A673 (cell line): Measurements from ENCODE around the gene BEGAIN. TPM values are rescaled to one million over a fixed set of nuclear protein-coding genes. Genes with fewer than 3 reads are reported as not detected.

ENCODE experiments used
- Bru-seq: library from RNA; stranded (reverse); fragments of 400-500 nt; gene quantifications from one replicate; lab custom pipeline; 2021; lab: Mats Ljungman, UMichigan
- BruChase-seq, 2 experiments: library from RNA; stranded (reverse); fragments of 400-500 nt; gene quantifications; one replicate each; lab custom pipeline; 2021; lab: Mats Ljungman, UMichigan
- BruUV-seq: library from RNA; stranded (reverse); fragments of 400-500 nt; replicated peaks from 2 replicates; lab custom pipeline; 2021; lab: Mats Ljungman, UMichigan
- CTCF ChIA-PET: fragments of 300-600 bp; sonication (Branson Sonifier 250); formaldehyde crosslinking; loops from one replicate; lab custom pipeline; 2022; ENCODE audit warnings: antibody characterized with exemption; lab: Charles Lee
- POLR2A ChIA-PET: fragments of 300-600 bp; sonication (Branson Sonifier 250); formaldehyde crosslinking; loops from one replicate; lab custom pipeline; 2022; ENCODE audit warnings: antibody characterized with exemption; ENCODE audit not compliant: low non-redundant PET; lab: Charles Lee
- DNase-seq: peaks from one replicate; pipeline ENCODE4 v3.0.0-alpha.2; 2015; ENCODE audit warnings: low spot score
- H3K27ac ChIP-seq: fragments of 200-600 bp; sonication (generic); 2 replicates; pipeline ENCODE4 v1.5.1; 2016; ENCODE audit warnings: mixed run types, low read depth, mild to moderate bottlenecking, mixed read lengths, antibody characterized with exemption, low read length; ENCODE audit not compliant: poor library complexity, severe bottlenecking
- H3K27me3 ChIP-seq: fragments of 200-600 bp; sonication (generic); replicated peaks from 2 replicates; pipeline ENCODE4 v1.6.1; 2017; ENCODE audit warnings: mixed run types, low read depth, mild to moderate bottlenecking, mixed read lengths, antibody characterized with exemption, low read length; ENCODE audit not compliant: insufficient read depth, poor library complexity
- H3K36me3 ChIP-seq: fragments of 200-600 bp; sonication (generic); 2 replicates; pipeline ENCODE4 v1.6.1; 2016; ENCODE audit warnings: mixed run types, mild to moderate bottlenecking, mixed read lengths, antibody characterized with exemption, low read length; ENCODE audit not compliant: insufficient read depth, poor library complexity, severe bottlenecking
- H3K4me1 ChIP-seq: fragments of 200-600 bp; sonication (generic); 2 replicates; pipeline ENCODE4 v1.6.1; 2017; ENCODE audit warnings: mixed run types, mild to moderate bottlenecking, mixed read lengths, antibody characterized with exemption, low read length; ENCODE audit not compliant: insufficient read depth, poor library complexity, severe bottlenecking
- H3K4me3 ChIP-seq: fragments of 200-600 bp; sonication (generic); 2 replicates; pipeline ENCODE4 v1.5.1; 2016; ENCODE audit warnings: low read depth, mixed run types, mild to moderate bottlenecking, mixed read lengths, low read length; ENCODE audit not compliant: poor library complexity, severe bottlenecking
- H3K9me3 ChIP-seq: fragments of 200-600 bp; sonication (generic); 2 replicates; pipeline ENCODE4 v1.6.1; 2016; ENCODE audit warnings: mixed run types, low read depth, mild to moderate bottlenecking, mixed read lengths, antibody characterized with exemption, low read length; ENCODE audit not compliant: poor library complexity, severe bottlenecking
- EZH2 ChIP-seq: fragments of 200-600 bp; sonication (generic); IDR thresholded peaks from 2 replicates; pipeline ENCODE4 v1.6.1; 2017; ENCODE audit warnings: borderline replicate concordance, low read depth, mild to moderate bottlenecking, mixed read lengths, antibody characterized with exemption, low read length; ENCODE audit not compliant: poor library complexity, severe bottlenecking
- intact Hi-C: fragments of 100-400 bp; cut with micrococcal nuclease; formaldehyde crosslinking; loops from one replicate; pipeline ENCODE4 v1.10.0; 2022; ENCODE audit not compliant: unreplicated experiment
- long read RNA-seq: library from polyadenylated mRNA; stranded (forward); transcript quantifications from one replicate; pipeline ENCODE4 v2.0.0, GENCODE V29; 2022
- total RNA-seq: library from RNA; stranded (reverse); gene quantifications from 2 replicates; pipeline ENCODE4 v1.2.3, GENCODE V29; 2021
- TF ChIP-seq, protein P1 (sequence below): fragments of 300-800, 200-600 bp; sonication (generic); conservative IDR thresholded peaks from 2 replicates; pipeline ENCODE4 v1.5.1; 2017; ENCODE audit warnings: low read depth, mild to moderate bottlenecking, antibody characterized with exemption, low read length, moderate library complexity, mixed read lengths

BEGAIN gene, protein sequence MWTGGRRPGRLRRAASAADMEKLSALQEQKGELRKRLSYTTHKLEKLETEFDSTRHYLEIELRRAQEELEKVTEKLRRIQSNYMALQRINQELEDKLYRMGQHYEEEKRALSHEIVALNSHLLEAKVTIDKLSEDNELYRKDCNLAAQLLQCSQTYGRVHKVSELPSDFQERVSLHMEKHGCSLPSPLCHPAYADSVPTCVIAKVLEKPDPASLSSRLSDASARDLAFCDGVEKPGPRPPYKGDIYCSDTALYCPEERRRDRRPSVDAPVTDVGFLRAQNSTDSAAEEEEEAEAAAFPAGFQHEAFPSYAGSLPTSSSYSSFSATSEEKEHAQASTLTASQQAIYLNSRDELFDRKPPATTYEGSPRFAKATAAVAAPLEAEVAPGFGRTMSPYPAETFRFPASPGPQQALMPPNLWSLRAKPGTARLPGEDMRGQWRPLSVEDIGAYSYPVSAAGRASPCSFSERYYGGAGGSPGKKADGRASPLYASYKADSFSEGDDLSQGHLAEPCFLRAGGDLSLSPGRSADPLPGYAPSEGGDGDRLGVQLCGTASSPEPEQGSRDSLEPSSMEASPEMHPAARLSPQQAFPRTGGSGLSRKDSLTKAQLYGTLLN
- total RNA-seq (0.84 and 1.3 TPM in 2 replicates), Bru-seq, nascent RNA (percentile 16 among the genes with signal in this experiment), BruChase-seq, experiment 1, labeled RNA remaining after a 2-hour chase (percentile 26 among the genes with signal in this experiment), BruChase-seq, experiment 2, labeled RNA remaining after a 6-hour chase (percentile 33 among the genes with signal in this experiment)
- long read RNA-seq, partial matches to known transcripts: 0 of 1 reads
- long read RNA-seq, other reads (novel, unspliced or antisense): 1 of 1 reads

DNA sequence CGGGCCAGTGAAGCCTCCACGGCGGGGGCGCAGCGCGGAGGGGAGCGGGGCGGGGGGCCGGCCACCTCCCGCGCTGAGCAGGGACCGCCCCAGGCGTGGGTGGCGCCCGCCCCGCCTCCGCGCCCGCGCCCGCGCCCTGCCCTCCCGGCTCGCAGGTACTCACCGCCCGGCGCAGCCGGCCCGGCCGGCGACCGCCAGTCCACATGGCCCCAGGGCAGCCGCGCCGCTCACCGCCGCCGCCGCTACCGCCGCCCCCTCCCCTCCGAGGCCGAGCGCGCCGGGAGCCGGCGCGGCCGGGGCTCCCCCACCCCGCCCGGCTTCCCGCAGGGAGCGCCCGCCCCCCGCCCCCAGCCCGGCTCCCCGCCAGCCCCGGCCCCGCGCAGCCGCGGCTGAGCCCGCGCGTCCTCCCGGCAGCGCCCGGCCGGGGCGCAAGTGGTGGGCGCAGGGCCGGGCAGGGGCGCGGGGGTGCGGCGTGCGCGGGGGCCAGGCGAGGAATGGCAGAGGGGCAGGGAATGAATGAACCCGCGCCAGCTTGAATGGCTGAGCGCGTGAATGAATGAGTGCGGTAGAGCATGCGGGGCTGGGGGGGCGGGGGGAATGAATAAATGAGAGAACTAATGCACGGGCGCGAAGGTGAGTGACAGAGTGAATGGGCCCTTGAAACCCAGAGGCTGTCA is at the start of gene BEGAIN:
Gene BEGAIN (minus strand): TSS at position 332 of the 677 bp plus-strand sequence. CDS start 127 bp downstream, at position 205.
- no peak for TF ChIP-seq EZH2
- TF ChIP-seq, protein P1, sequence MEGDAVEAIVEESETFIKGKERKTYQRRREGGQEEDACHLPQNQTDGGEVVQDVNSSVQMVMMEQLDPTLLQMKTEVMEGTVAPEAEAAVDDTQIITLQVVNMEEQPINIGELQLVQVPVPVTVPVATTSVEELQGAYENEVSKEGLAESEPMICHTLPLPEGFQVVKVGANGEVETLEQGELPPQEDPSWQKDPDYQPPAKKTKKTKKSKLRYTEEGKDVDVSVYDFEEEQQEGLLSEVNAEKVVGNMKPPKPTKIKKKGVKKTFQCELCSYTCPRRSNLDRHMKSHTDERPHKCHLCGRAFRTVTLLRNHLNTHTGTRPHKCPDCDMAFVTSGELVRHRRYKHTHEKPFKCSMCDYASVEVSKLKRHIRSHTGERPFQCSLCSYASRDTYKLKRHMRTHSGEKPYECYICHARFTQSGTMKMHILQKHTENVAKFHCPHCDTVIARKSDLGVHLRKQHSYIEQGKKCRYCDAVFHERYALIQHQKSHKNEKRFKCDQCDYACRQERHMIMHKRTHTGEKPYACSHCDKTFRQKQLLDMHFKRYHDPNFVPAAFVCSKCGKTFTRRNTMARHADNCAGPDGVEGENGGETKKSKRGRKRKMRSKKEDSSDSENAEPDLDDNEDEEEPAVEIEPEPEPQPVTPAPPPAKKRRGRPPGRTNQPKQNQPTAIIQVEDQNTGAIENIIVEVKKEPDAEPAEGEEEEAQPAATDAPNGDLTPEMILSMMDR: no peak
- Histone ChIP-seq H3K27me3 (peaks cover 5% of the 10 kb centered on the region), H3K4me1 (peaks cover 6% of the 10 kb centered on the region), H3K9me3 (no peaks in the 10 kb centered on the region), H3K27ac (no peak within 1 kb of the TSS), H3K4me3 (peak within 1 kb of the TSS; percentile 56), H3K36me3 (no peaks in the 10 kb centered on the region)
- CTCF ChIA-PET: no interaction called here
- intact Hi-C loops: no loop called here
- no peak for DNase-seq
- POLR2A ChIA-PET: no interaction called here
- no TSS peak for BruUV-seq

DNA sequence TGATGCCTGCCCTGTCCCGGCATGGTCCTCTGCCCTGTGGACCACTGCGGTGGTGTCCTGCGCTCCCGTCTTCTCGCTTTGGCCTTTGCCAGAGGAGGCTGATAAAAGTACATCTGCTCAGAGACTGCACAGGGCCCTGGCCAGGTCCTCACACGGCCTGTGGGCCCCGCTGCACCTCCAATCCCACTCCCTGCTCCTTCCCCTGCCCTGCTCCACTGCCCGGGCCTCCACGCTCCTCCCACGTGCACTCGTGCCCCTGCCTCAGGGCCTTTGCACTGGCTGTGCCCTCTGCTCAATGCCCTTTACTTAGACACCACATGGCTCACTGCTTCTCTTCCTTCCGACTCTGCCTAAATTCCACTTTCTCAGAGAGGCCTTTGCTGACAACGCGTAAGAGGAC is 49.3 kb upstream of the BEGAIN start:
- intact Hi-C loops: no loop called here
- no peak overlapping the region for H3K4me3 ChIP-seq
- no peaks in the 10 kb centered on the region for H3K36me3 ChIP-seq
- no TSS peak for BruUV-seq
- H3K27me3 ChIP-seq: no peaks in the 10 kb centered on the region
- no peak for DNase-seq
- TF ChIP-seq, protein P1: no peak
- no peak for TF ChIP-seq EZH2
- POLR2A ChIA-PET: no interaction called here
- H3K4me1 ChIP-seq: no peaks in the 10 kb centered on the region
- H3K27ac ChIP-seq: no peak overlapping the region
- no peaks in the 10 kb centered on the region for H3K9me3 ChIP-seq
- CTCF ChIA-PET: interaction anchor here (1.5 kb wide), 1 partner anchor 9 kb away, joined by 4 read pairs; no protein-coding TSS in a partner anchor

DNA sequence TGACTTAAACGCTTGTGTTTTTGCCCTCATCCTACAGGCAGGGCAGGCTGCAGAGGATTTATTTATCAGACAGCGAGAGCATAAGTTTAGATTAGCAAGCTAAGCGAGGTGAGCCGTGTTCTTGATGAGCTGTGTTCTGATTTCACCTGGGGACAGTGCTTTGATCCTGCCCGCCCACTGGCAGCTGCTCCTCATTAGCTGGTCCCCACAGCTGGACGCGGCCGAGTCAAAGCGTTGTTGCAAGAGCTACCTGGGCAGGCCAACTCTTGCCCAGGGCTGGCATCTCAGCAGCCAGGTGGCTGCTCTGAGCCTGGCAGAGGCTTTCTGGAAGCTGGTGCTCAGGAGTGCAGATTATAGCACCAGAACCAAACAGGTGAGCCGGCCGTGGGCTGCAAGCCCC is 46.8 kb upstream of the BEGAIN start:
- intact Hi-C loops: no loop called here
- ChIA-PET CTCF (no interaction called here), POLR2A (no interaction called here)
- Histone ChIP-seq H3K36me3 (no peaks in the 10 kb centered on the region), H3K4me1 (no peaks in the 10 kb centered on the region), H3K9me3 (no peaks in the 10 kb centered on the region), H3K27ac (no peak overlapping the region), H3K27me3 (no peaks in the 10 kb centered on the region), H3K4me3 (no peak overlapping the region)
- DNase-seq: no peak
- TF ChIP-seq, protein P1: no peak
- no peak for TF ChIP-seq EZH2
- BruUV-seq: no TSS peak
